SJSA1 (cell line): ENCODE results near the gene TBC1D5. TPM values are rescaled to one million over a fixed set of nuclear protein-coding genes. Genes with fewer than 3 reads are reported as not detected.

ENCODE experiments used
- DNase-seq, 2 experiments: peaks; one replicate each; pipeline ENCODE4 v3.0.0-alpha.2; 2015 to 2020; ENCODE audit warnings: low spot score in 2 of 2, low read depth in 1 of 2
- H3K27ac ChIP-seq: fragments of 250-450 bp; sonication (Bioruptor Pico); 2 replicates; pipeline ENCODE4 v1.5.1; 2020; ENCODE audit warnings: mild to moderate bottlenecking, moderate library complexity
- H3K27me3 ChIP-seq: fragments of 250-450 bp; sonication (Bioruptor Pico); replicated peaks from 2 replicates; pipeline ENCODE4 v1.5.1; 2020; ENCODE audit warnings: mild to moderate bottlenecking, moderate library complexity
- H3K36me3 ChIP-seq: fragments of 250-450 bp; sonication (Bioruptor Pico); 2 replicates; pipeline ENCODE4 v1.5.1; 2020; ENCODE audit warnings: mild to moderate bottlenecking
- H3K4me1 ChIP-seq: fragments of 250-450 bp; sonication (Bioruptor Pico); replicated peaks from 2 replicates; pipeline ENCODE4 v1.6.1; 2021; ENCODE audit warnings: mild to moderate bottlenecking
- H3K4me3 ChIP-seq: fragments of 250-450 bp; sonication (Bioruptor Pico); 2 replicates; pipeline ENCODE4 v1.5.1; 2020; ENCODE audit warnings: mild to moderate bottlenecking
- H3K9me3 ChIP-seq: fragments of 250-450 bp; sonication (Bioruptor Pico); replicated peaks from 2 replicates; pipeline ENCODE4 v1.5.1; 2020; ENCODE audit warnings: mild to moderate bottlenecking
- total RNA-seq: library from RNA; depleted of rRNA; stranded (reverse); fragments of >200 nt; shearing (Covaris generic); gene quantifications from 2 replicates; pipeline ENCODE4 v1.2.3, GENCODE V29; 2014

Gene TBC1D5
- total RNA-seq, 1 experiment from 2014 or later, result 40.8 TPM

DNA sequence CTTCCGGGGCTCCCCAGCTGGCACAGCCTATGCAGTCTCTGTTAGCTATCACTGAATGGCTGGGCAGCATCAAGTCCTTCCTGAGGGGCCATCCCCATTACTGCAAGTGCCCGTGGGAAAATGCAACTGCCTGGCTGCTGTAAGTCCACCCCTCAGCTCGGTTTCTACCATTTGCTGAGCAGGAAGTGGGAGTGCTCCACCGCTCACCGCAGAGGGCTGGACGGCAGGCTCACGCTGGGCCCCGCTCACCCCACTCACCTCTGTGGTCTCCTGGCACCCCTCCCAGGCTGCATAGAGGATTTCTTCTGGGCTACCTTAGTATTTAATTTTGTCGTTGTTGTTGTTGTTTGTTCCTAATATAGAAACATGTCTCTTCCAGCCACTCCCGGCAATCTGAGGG, 587.5 kb downstream of the TBC1D5 start:
- no peaks in the 10 kb centered on the region for H3K27me3 ChIP-seq
- H3K9me3 ChIP-seq, result no peaks in the 10 kb centered on the region
- DNase-seq, result no peak

GRCh38 chr3:17154221-17154620, 588.2 kb downstream of the TBC1D5 start:
- H3K27ac ChIP-seq, result no peak overlapping the region
- peaks cover 22% of the 10 kb centered on the region for H3K4me1 ChIP-seq
- no peaks in the 10 kb centered on the region for H3K36me3 ChIP-seq
- no peak overlapping the region for H3K4me3 ChIP-seq
- H3K9me3 ChIP-seq, result no peaks in the 10 kb centered on the region
- no peak for DNase-seq
- no peaks in the 10 kb centered on the region for H3K27me3 ChIP-seq

More for the DNA sequence above, 587.5 kb downstream of the TBC1D5 start:
- Histone ChIP-seq H3K4me3 (no peak overlapping the region), H3K4me1 (peaks cover 23% of the 10 kb centered on the region), H3K36me3 (no peaks in the 10 kb centered on the region), H3K27ac (no peak overlapping the region)

DNA sequence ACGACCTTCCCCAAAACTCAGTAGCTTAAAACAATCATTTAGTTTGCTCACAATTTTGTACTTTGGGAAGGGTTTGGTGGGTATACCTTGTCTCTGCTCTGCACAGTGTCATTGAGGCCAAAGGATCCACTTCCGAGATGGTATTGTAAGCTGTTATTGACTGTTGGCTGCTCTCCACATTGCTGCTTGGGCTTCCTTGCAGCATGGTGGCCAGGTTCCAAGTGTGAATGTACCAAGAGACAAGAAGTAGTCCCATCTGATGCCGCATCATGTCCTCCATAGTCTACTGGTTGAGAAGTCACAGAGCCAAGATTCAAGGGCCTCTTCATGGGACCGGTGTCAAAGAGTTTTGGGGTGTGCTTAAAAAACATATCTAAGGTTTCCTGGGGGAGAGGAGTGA, 589.2 kb downstream of the TBC1D5 start:
- Histone ChIP-seq H3K27ac (no peak overlapping the region), H3K9me3 (no peaks in the 10 kb centered on the region), H3K27me3 (no peaks in the 10 kb centered on the region), H3K4me3 (no peak overlapping the region), H3K36me3 (no peaks in the 10 kb centered on the region), H3K4me1 (peaks cover 11% of the 10 kb centered on the region)
- DNase-seq, result no peak

DNA sequence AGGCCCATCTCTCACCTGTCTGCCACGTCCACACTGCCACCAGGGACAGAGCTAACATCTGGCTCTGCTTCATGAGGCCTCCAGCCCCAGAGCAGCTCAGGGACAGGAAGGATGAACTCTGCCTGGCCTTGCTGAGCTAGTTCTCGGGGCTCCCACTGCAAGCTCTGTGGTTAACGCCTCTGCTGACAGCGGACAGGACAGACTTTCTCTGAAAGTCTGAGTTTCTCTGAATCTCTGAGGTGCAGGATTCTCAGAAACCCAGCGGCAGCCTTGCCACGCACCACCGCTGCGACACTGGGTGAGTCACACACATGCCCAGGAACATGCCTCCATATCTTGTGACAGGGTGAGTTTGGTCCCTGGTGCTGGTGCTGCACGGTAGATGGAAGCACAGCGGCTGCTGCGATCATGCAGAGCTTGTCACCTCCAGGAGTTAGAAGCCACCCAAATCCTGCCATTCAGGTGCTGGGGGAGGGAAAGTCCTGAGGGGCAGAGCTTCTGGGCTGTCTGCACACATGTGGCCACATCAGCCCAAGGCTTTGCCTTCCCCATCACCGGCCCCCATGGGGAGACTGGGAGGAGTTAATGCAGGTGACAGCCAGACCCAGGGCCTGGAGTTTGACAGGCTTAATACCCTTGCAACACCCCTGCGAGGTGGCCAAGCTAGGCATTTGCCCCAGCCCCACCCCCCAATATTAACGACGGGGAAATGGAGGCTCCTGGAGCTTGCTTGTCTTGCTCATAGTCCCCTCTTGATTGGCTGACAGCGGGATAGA, 590.6 kb downstream of the TBC1D5 start:
- no peak for DNase-seq
- Histone ChIP-seq H3K36me3 (no peaks in the 10 kb centered on the region), H3K27me3 (no peaks in the 10 kb centered on the region), H3K4me1 (no peaks in the 10 kb centered on the region), H3K4me3 (no peak overlapping the region), H3K9me3 (no peaks in the 10 kb centered on the region), H3K27ac (no peak overlapping the region)

DNA sequence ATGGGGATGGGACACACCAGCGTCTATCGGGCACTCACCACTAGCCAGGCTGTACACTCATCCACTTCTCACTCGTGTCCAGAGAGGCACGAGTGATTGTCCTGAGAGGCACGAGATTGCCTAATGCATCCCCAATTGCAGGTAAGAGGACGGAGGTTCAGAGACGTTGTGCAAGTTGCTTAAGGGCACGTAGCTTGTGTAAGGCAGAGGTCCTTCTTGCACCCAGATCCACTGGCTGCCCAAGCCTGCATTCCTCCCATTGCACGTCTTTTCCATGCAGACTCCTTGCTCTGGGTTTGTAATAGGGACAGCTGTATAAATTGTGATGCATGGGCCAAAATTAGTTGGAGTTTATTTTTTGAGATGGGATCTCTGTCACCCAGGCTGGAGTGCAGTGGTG, 593.4 kb downstream of the TBC1D5 start:
- Histone ChIP-seq H3K36me3 (no peaks in the 10 kb centered on the region), H3K4me3 (no peak overlapping the region), H3K9me3 (no peaks in the 10 kb centered on the region), H3K27me3 (no peaks in the 10 kb centered on the region), H3K4me1 (no peaks in the 10 kb centered on the region), H3K27ac (no peak overlapping the region)
- DNase-seq, result no peak

- no peak overlapping the region for H3K27ac ChIP-seq
- no peaks in the 10 kb centered on the region for H3K9me3 ChIP-seq
- H3K36me3 ChIP-seq, result no peaks in the 10 kb centered on the region
- no peak for DNase-seq
- no peak overlapping the region for H3K4me3 ChIP-seq
- no peaks in the 10 kb centered on the region for H3K4me1 ChIP-seq
- no peaks in the 10 kb centered on the region for H3K27me3 ChIP-seq
These were observed 597.8 kb downstream of the TBC1D5 start for GRCh38 chr3:17144665-17144993.

GRCh38 chr3:17143893-17144664, 598.4 kb downstream of the TBC1D5 start:
- no peak for DNase-seq
- Histone ChIP-seq H3K4me1 (no peaks in the 10 kb centered on the region), H3K27ac (no peak overlapping the region), H3K36me3 (no peaks in the 10 kb centered on the region), H3K4me3 (no peak overlapping the region), H3K9me3 (no peaks in the 10 kb centered on the region), H3K27me3 (no peaks in the 10 kb centered on the region)

DNA sequence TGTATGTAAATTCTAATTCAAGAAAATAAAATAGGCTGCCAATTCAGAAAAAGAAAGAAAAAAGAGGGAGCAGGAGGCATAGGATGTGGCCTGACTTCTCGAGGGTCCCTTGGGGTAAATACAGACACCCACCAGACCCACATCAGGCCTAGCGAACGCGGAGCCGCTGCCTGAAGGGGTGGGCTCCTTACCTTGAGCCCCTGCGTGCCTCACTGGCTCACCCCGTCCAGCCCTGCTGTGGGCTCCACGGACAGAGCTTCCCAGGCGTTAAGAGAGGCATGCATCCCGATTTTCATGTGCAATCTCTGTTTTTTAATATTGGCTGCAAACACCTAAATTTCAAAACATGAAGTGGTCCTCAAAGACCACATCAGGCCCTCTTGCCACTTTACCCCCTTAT, 599.9 kb downstream of the TBC1D5 start:
- Histone ChIP-seq H3K4me1 (no peaks in the 10 kb centered on the region), H3K27ac (no peak overlapping the region), H3K9me3 (no peaks in the 10 kb centered on the region), H3K4me3 (no peak overlapping the region), H3K27me3 (no peaks in the 10 kb centered on the region), H3K36me3 (no peaks in the 10 kb centered on the region)
- no peak for DNase-seq

GRCh38 chr3:17141699-17142098, 600.7 kb downstream of the TBC1D5 start:
- Histone ChIP-seq H3K4me1 (no peaks in the 10 kb centered on the region), H3K9me3 (no peaks in the 10 kb centered on the region), H3K4me3 (no peak overlapping the region), H3K27me3 (no peaks in the 10 kb centered on the region), H3K27ac (no peak overlapping the region), H3K36me3 (no peaks in the 10 kb centered on the region)
- DNase-seq, result no peak

GRCh38 chr3:17140670-17141505, 601.5 kb downstream of the TBC1D5 start:
- DNase-seq, result no peak
- Histone ChIP-seq H3K27me3 (no peaks in the 10 kb centered on the region), H3K4me3 (no peak overlapping the region)

DNA sequence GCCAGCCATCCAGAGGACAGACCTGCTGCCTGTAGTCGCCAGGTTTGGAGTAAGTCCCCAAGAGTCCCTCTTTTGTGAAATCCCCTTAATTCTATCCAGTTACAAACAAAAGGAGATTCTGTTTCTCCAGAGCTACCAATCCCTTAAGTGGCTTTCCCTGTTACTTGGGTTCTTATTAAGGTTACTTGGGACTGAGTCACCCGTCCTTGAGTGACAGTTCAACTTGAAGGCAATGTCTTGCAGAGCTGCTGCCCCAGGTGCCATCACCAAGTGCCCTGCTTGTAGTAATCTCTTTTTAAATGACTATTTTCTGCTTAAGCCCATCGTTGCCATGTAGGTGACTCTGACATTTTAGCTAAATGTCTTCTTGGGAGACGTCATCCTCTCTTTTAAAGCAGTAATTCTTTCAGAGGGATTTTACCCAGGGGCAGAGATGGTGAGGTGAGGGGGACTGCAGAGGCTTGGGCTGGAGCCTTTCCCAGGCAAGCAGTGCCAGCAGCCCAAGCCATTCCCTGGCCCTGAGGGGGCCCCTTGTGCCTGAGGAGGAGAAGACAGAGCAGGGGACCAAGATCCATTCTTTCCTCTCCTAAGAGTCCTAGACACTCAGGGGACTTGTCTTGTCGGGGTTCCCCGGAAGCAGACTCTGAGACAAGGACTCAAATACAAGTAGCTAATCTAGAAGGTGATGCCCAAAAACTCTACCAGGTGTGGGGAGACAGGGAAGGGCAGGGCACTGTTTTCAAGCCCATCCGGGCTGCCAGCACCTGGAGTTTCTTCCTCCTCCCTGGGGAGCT, 604.0 kb downstream of the TBC1D5 start:
- no peaks in the 10 kb centered on the region for H3K27me3 ChIP-seq
- no peak overlapping the region for H3K4me3 ChIP-seq
- H3K4me1 ChIP-seq, result no peaks in the 10 kb centered on the region
- H3K36me3 ChIP-seq, result no peaks in the 10 kb centered on the region
- H3K27ac ChIP-seq, result no peak overlapping the region
- no peak for DNase-seq
- no peaks in the 10 kb centered on the region for H3K9me3 ChIP-seq

More at GRCh38 chr3:17140670-17141505, 601.5 kb downstream of the TBC1D5 start:
- Histone ChIP-seq H3K9me3 (no peaks in the 10 kb centered on the region), H3K36me3 (no peaks in the 10 kb centered on the region), H3K27ac (no peak overlapping the region), H3K4me1 (no peaks in the 10 kb centered on the region)

DNA sequence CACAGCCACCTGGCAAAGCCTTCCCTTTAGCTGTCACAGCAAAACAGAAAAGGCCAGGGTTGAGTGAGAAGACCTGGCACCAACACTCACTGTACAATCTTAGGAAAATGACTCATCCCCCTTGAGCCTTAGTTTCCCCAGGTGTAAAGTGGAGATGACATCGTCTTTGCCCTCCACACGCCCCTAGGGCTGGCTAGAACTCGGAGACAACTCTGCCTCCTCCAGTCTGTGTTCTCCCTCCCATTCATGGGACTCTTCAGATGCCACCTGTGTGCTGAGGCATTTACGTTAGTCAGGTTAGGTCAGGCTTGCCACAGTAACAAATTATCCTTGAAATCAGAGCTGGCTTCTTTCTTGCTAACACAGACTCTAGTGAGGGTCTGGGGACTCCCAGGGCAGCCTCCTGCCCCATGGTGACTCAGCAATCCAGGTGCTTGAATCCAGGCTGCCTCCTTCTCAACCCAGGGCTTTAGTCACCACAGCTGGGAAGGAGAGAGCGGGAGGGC, 605.1 kb downstream of the TBC1D5 start:
- Histone ChIP-seq H3K9me3 (no peaks in the 10 kb centered on the region), H3K4me1 (no peaks in the 10 kb centered on the region)

GRCh38 chr3:17136136-17136721, 606.2 kb downstream of the TBC1D5 start:
- no peak overlapping the region for H3K27ac ChIP-seq
- no peaks in the 10 kb centered on the region for H3K9me3 ChIP-seq
- no peaks in the 10 kb centered on the region for H3K4me1 ChIP-seq
- no peaks in the 10 kb centered on the region for H3K36me3 ChIP-seq
- H3K4me3 ChIP-seq, result no peak overlapping the region
- no peak for DNase-seq
- no peaks in the 10 kb centered on the region for H3K27me3 ChIP-seq

More for the DNA sequence above, 605.1 kb downstream of the TBC1D5 start:
- H3K36me3 ChIP-seq, result no peaks in the 10 kb centered on the region
- no peak overlapping the region for H3K27ac ChIP-seq
- H3K4me3 ChIP-seq, result no peak overlapping the region
- no peaks in the 10 kb centered on the region for H3K27me3 ChIP-seq
- no peak for DNase-seq
